Esophagus squamous epithelium (tissue), 5 donors: ENCODE results near the gene ST6GAL1. TPM values are rescaled to one million over a fixed set of nuclear protein-coding genes. Genes with fewer than 3 reads are reported as not detected.

Experiments
- DNase-seq: peaks from one replicate; lab custom pipeline; 2025; lab: John Stamatoyannopoulos, UW
- H3K27ac ChIP-seq, 4 donors: fragments of 200-600 bp; sonication (generic); one replicate each; pipeline ENCODE4 v1.5.1; 2016 to 2019; ENCODE audit warnings: mild to moderate bottlenecking in 1 of 4
- H3K27me3 ChIP-seq, 4 donors: fragments of 200-600 bp; sonication (generic); 1 replicate in 3 of 4; 2 replicates in 1 of 4; pipeline versions ENCODE4 v1.5.1 to v1.6.0; 2017 to 2021; ENCODE audit warnings: antibody characterized with exemption in 1 of 4
- H3K36me3 ChIP-seq, 3 donors: fragments of 200-600 bp; sonication (generic); one replicate each; pipeline ENCODE4 v1.5.1; 2016 to 2019
- H3K4me1 ChIP-seq, 3 donors: fragments of 200-600 bp; sonication (generic); one replicate each; pipeline ENCODE4 v1.5.1; 2017 to 2019
- H3K4me3 ChIP-seq, 4 donors: fragments of 200-600 bp; sonication (generic); 1 replicate in 3 of 4; 2 replicates in 1 of 4; pipeline ENCODE4 v1.5.1; 2016 to 2019; ENCODE audit warnings: mild to moderate bottlenecking in 2 of 4, moderate library complexity in 1 of 4
- H3K9me3 ChIP-seq, 3 donors: fragments of 200-600 bp; sonication (generic); one replicate each; pipeline ENCODE4 v1.5.1; 2016 to 2019
- POLR2A ChIP-seq, 4 donors: fragments of 450-650 bp; IDR thresholded peaks; one replicate each; pipeline ENCODE4 v1.6.1; 2017; ENCODE audit warnings: antibody characterized with exemption in 4 of 4, mild to moderate bottlenecking in 4 of 4, moderate library complexity in 3 of 4
- WGBS, 2 donors: methylation state at CpG; one replicate each; pipeline ENCODE4 v1.1.5; 2018; 5-methylcytosine and 5-hydroxymethylcytosine counted together
- intact Hi-C: fragments of 100-400 bp; cut with DNase I; formaldehyde crosslinking; loops from one replicate; pipeline ENCODE4 v1.15.0; 2022
- total RNA-seq, 4 donors: library from RNA; depleted of rRNA; stranded (reverse); fragments of >200 nt; gene quantifications; one replicate each; pipeline ENCODE4 v1.1.0, GENCODE V29; 2016
- TF ChIP-seq, protein P1 (sequence below), 6 experiments: fragments of 450-650 bp in 4 of 6; fragments of 200-600 bp in 2 of 6; sonication (generic) in 2 of 6; IDR thresholded peaks; one replicate each; pipeline ENCODE4 v1.5.1; 2016 to 2019; ENCODE audit warnings: antibody characterized with exemption in 6 of 6, mild to moderate bottlenecking in 4 of 6, moderate library complexity in 4 of 6
- donor health status: DM: yes; HTN: yes; CAD: no.

Gene ST6GAL1
- total RNA-seq, 4 donors from 2014 or later = 6.0 to 44.2 (median 15.2) TPM

DNA sequence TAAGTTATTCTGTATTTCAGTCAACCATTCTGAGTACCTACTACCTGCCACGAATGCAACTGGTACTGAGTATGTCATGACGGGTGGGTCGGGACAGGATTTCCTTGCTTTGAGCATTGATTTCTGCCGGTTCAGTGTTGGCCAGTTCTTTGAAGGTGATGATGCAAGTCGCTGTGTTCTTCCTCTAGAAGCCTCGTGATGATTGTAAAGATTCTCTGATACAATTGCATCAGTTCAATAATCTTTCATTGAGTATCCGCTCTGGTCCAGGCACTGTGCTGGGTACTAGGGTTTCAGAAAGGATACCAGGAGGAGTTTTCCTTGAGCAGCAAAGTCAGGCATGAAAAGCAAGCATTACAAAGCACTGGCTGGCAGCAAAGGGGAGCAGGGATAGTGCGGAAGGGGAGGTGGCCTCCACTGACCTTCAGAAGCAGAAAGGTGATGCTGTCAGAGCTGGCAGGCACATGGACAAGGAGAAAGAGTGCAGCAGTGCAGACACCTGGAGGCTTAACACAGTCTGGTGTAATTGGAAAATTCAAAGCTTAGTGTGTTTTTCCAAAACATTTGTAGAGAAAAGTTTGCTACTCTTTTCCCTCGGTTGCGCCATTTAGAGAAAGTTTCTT, 108.9 kb downstream of the ST6GAL1 start:
- DNase-seq = no peak
- H3K27ac ChIP-seq = no peak overlapping the region
- intact Hi-C loops = no loop called here
- no peaks in the 10 kb centered on the region for H3K9me3 ChIP-seq
- peaks cover 0 to 21% (median 8%) of the 10 kb centered on the region in 3 donors for H3K4me1 ChIP-seq
- H3K36me3 ChIP-seq = peaks cover 0 to 37% (median 0%) of the 10 kb centered on the region in 3 donors
- 72 to 88% methylated on average over 9 to 10 of the region's 10 CpGs for WGBS, 2 donors
- H3K4me3 ChIP-seq = no peak overlapping the region
- TF ChIP-seq POLR2A (IDR thresholded peaks at IDR 0.05) = no peak
- TF ChIP-seq, protein P1, sequence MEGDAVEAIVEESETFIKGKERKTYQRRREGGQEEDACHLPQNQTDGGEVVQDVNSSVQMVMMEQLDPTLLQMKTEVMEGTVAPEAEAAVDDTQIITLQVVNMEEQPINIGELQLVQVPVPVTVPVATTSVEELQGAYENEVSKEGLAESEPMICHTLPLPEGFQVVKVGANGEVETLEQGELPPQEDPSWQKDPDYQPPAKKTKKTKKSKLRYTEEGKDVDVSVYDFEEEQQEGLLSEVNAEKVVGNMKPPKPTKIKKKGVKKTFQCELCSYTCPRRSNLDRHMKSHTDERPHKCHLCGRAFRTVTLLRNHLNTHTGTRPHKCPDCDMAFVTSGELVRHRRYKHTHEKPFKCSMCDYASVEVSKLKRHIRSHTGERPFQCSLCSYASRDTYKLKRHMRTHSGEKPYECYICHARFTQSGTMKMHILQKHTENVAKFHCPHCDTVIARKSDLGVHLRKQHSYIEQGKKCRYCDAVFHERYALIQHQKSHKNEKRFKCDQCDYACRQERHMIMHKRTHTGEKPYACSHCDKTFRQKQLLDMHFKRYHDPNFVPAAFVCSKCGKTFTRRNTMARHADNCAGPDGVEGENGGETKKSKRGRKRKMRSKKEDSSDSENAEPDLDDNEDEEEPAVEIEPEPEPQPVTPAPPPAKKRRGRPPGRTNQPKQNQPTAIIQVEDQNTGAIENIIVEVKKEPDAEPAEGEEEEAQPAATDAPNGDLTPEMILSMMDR (IDR thresholded peaks at IDR 0.05) = no peak
- H3K27me3 ChIP-seq = no peaks in the 10 kb centered on the region

DNA sequence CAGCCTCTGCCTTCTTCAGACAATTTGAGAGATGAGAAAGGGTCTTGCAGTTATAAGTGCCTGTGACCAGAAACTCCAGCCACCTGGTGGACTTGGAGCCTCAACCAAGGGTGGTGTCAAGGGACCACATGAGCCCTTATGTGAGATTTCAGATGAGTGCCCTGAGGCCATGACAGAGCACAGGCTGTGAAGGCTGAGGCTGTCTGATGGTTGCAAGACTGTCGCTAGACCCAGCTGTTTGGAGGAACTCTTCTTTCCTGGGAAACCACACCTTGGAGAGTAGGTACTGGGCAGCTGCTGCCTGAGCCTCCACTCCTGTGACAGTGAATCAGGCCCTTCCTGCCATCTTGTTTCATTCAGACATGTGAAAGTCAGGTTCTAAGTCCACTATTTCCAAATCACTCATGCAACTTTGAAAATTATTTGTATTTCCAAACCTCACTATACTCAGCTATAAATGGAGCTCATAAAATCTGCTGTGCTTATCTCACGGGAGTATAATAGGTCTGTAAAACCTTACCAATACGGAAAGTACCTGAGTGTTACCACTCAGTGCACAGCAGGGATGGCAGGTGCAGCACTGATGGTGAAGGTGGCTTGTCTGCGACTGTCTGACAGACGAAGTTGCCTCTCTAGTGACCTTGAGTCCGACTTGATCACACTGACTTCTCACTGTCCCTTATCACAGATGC, 109.5 kb downstream of the ST6GAL1 start:
- DNase-seq = no peak
- TF ChIP-seq, protein P1 (IDR thresholded peaks at IDR 0.05) = no peak
- no peak for TF ChIP-seq POLR2A (IDR thresholded peaks at IDR 0.05)
- H3K36me3 ChIP-seq = peaks cover 0 to 37% (median 0%) of the 10 kb centered on the region in 3 donors
- no peaks in the 10 kb centered on the region for H3K27me3 ChIP-seq
- H3K4me1 ChIP-seq = peaks cover 0 to 26% (median 9%) of the 10 kb centered on the region in 3 donors
- H3K9me3 ChIP-seq = no peaks in the 10 kb centered on the region
- intact Hi-C loops = no loop called here
- H3K27ac ChIP-seq = no peak overlapping the region
- WGBS, 2 donors = 85 to 86% methylated on average over 4 to 5 of the region's 6 CpGs
- no peak overlapping the region for H3K4me3 ChIP-seq

DNA sequence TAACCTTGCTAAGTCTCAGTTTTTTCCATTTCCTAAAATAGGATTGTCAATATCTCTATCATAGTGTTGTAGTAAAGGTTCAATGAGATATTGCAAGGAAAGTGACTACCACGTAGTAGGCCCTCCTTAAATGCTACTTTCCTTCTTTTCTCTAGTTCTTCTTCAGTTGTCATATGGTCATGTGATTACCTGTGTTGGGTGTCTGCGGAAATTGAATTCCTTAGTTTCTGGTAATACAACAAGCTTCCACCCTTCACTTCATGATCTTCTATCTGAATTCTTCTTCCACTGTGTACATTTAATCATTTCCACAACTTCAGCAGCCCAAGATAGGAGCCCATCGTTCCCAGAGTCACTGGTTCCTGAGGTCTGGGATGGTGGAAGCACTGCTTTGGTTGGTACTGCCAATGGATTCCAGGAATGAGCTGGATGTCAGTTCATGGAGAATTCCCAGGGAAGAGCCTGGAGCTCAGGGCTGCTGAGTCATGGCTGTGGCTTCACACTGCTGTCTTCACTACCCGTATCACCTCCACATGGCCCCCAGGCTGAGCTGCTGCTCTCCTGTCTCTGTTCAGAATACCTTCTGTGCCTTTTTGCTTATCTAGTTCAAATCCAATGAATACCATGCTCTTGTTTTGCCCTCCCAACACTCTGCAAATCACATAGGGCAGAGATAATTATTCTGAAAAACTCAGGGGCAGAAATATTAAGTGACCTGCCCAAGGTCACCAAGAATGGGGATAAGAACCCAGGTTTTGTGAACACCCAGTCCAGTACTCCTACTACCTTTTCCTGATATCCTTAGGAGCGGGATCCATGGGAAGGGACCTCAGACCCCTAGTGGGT, 110.4 kb downstream of the ST6GAL1 start:
- 88 to 90% methylated on average over 5 of the region's 5 CpGs for WGBS, 2 donors
- no peak for DNase-seq
- no peak for TF ChIP-seq POLR2A (IDR thresholded peaks at IDR 0.05)
- TF ChIP-seq, protein P1 (IDR thresholded peaks at IDR 0.05) = no peak
- Histone ChIP-seq H3K27me3 (no peaks in the 10 kb centered on the region), H3K9me3 (no peaks in the 10 kb centered on the region), H3K4me1 (peaks cover 0 to 27% (median 9%) of the 10 kb centered on the region in 3 donors), H3K36me3 (peaks cover 0 to 37% (median 0%) of the 10 kb centered on the region in 3 donors), H3K27ac (peak overlapping the region in 1 of 4 donors; percentile 31), H3K4me3 (no peak overlapping the region)
- intact Hi-C loops = no loop called here

DNA sequence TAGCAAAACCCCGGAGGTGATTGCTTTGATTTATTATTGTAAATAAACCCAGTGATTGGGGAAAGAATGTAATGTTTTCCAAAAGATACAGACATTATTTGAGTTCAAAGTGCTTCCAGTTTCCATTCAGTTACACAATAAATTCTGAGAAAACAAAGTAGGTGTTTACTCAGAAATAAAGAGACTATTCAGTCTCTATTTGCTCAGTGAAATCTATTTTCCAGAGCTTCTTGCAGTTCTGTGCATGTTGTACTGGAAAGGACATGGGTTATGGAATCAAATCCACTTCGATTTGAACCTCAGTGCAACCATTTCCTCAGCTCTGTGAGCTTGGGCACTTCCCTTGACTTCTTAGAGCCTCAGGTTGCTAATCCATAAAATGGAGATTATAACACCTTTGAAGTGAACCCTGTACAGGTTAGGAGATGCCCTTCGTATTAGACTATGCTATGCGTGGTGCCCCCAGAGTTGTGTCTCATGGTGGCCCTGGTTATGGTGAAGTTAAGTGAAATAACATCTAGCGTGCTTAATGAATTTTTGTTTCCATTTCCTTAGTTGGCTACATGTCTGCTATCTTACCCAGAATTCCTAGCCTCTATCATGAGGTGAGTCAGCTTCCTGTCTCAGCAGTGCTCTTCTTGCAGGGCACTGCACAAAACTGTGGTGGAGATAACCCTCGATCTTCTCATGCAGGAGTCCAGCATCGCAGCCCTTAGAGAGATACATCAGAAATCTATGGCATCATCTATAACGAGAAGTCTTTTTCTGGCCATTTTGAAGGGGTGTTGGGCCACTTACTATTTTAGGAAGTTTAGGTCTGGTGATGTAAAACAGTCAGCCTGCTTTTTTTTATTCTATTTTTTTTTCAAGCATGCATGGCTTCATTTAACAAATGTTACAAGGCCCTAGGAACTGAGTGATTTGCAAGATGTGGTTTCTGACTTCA, 111.3 kb downstream of the ST6GAL1 start:
- H3K27ac ChIP-seq = peak overlapping the region in 2 of 4 donors; percentile 31 to 40
- intact Hi-C loops = no loop called here
- no peaks in the 10 kb centered on the region for H3K27me3 ChIP-seq
- H3K4me3 ChIP-seq = no peak overlapping the region
- DNase-seq = no peak
- H3K4me1 ChIP-seq = peaks cover 0 to 27% (median 9%) of the 10 kb centered on the region in 3 donors
- H3K9me3 ChIP-seq = no peaks in the 10 kb centered on the region
- peaks cover 0 to 37% (median 0%) of the 10 kb centered on the region in 3 donors for H3K36me3 ChIP-seq
- WGBS, 2 donors = 68 to 72% methylated on average over 7 to 8 of the region's 8 CpGs
- TF ChIP-seq POLR2A (IDR thresholded peaks at IDR 0.05) = no peak
- TF ChIP-seq, protein P1 (IDR thresholded peaks at IDR 0.05) = no peak
